B cell (primary cell): ENCODE results near the gene IFT88. TPM values are rescaled to one million over a fixed set of nuclear protein-coding genes. Genes with fewer than 3 reads are reported as not detected.

Source experiments
- ATAC-seq: fragments of 200-7000 bp; cut with Tn5 transposase; one replicate; pipeline ENCODE4 v1.10.0; 2021; ENCODE audit warnings: low read depth, mild to moderate bottlenecking, moderate number of reproducible peaks, moderate library complexity
- CTCF ChIA-PET: fragments of 350-600 bp; sonication (Branson Sonifier 250); formaldehyde crosslinking; loops from one replicate; lab custom pipeline; 2021; ENCODE audit warnings: antibody characterized with exemption, inconsistent platforms; lab: Charles Lee
- POLR2A ChIA-PET: fragments of 350-600 bp; sonication (Branson Sonifier 250); formaldehyde crosslinking; loops from one replicate; lab custom pipeline; 2021; ENCODE audit warnings: antibody characterized with exemption; lab: Charles Lee
- DNase-seq: peaks from one replicate; pipeline ENCODE4 v3.0.0; 2013
- H2AFZ ChIP-seq: 2 replicates; pipeline ENCODE4 v1.6.1; 2012; ENCODE audit warnings: mild to moderate bottlenecking, low read depth, low read length; ENCODE audit not compliant: insufficient read depth, poor library complexity, severe bottlenecking
- H3K27ac ChIP-seq, 2 donors: 1 replicate in 1 of 2; 2 replicates in 1 of 2; pipeline ENCODE4 v1.5.1; 2012 to 2013; ENCODE audit warnings: low read length in 2 of 2, mild to moderate bottlenecking in 2 of 2, moderate library complexity in 1 of 2
- H3K27me3 ChIP-seq, 4 experiments: fragments of 200-600 bp in 1 of 4; sonication (generic) in 1 of 4; replicated peaks in 1 of 4; 1 replicate in 2 of 4; 2 replicates in 2 of 4; pipeline versions ENCODE4 v1.6.1 to v1.7.0; 2013 to 2016; ENCODE audit warnings: low read length in 3 of 4, mild to moderate bottlenecking in 2 of 4, mixed read lengths in 1 of 4, moderate library complexity in 1 of 4; ENCODE audit not compliant: insufficient read depth in 4 of 4, control insufficient read depth in 3 of 4; ENCODE audit errors: control extremely low read depth in 1 of 4
- H3K36me3 ChIP-seq, 2 experiments: replicated peaks in 1 of 2; 1 replicate in 1 of 2; 2 replicates in 1 of 2; pipeline versions ENCODE4 v1.6.1 to v1.7.1; 2013; ENCODE audit warnings: low read length in 1 of 2; ENCODE audit not compliant: insufficient read depth in 2 of 2, control insufficient read depth in 1 of 2; ENCODE audit errors: control extremely low read depth in 1 of 2, extremely low read depth in 1 of 2
- H3K4me1 ChIP-seq, 2 donors: fragments of 200-600 bp in 1 of 2; sonication (generic) in 1 of 2; 1 replicate in 1 of 2; 2 replicates in 1 of 2; pipeline versions ENCODE4 v1.5.1 to v1.6.1; 2013 to 2017; ENCODE audit warnings: low read length in 2 of 2; ENCODE audit not compliant: control insufficient read depth in 2 of 2, insufficient read depth in 2 of 2
- H3K4me2 ChIP-seq: replicated peaks from 2 replicates; pipeline ENCODE3; 2012; ENCODE audit warnings: mild to moderate bottlenecking, low read depth, low read length; ENCODE audit not compliant: poor library complexity, severe bottlenecking
- H3K4me3 ChIP-seq, 5 experiments: fragments of 200-600 bp in 1 of 5; sonication (generic) in 1 of 5; 1 replicate in 3 of 5; 2 replicates in 2 of 5; pipeline versions ENCODE4 v1.5.1 to v1.7.0; 2011 to 2016; ENCODE audit warnings: low read length in 4 of 5, mild to moderate bottlenecking in 4 of 5, low read depth in 2 of 5, control low read depth in 1 of 5, moderate library complexity in 1 of 5; ENCODE audit not compliant: insufficient read depth in 1 of 5; ENCODE audit errors: control extremely low read depth in 1 of 5, extremely low read depth in 1 of 5
- H3K79me2 ChIP-seq: fragments of 200-600 bp; sonication (generic); one replicate; pipeline ENCODE4 v1.6.0; 2016; ENCODE audit warnings: low read length; ENCODE audit not compliant: control insufficient read depth, insufficient read depth
- H3K9ac ChIP-seq: fragments of 200-600 bp; sonication (generic); 2 replicates; pipeline ENCODE4 v1.6.1; 2017; ENCODE audit warnings: mild to moderate bottlenecking, low read length, moderate library complexity
- H3K9me3 ChIP-seq, 3 donors: one replicate each; pipeline versions ENCODE4 v1.6.1 to v1.7.1; 2013; ENCODE audit warnings: low read length in 2 of 3; ENCODE audit not compliant: control insufficient read depth in 2 of 3, insufficient read depth in 1 of 3; ENCODE audit errors: control extremely low read depth in 1 of 3
- H4K20me1 ChIP-seq: 2 replicates; pipeline ENCODE4 v1.6.0; 2012; ENCODE audit warnings: mild to moderate bottlenecking, low read length; ENCODE audit not compliant: insufficient read depth, control insufficient read depth, poor library complexity, severe bottlenecking
- H3K27ac Mint-ChIP-seq: one replicate; pipeline ENCODE4 v1.8.0; 2021; ENCODE audit warnings: mixed read lengths
- H3K27me3 Mint-ChIP-seq: one replicate; pipeline ENCODE4 v1.8.0; 2021; ENCODE audit warnings: mixed read lengths
- H3K4me1 Mint-ChIP-seq: one replicate; pipeline ENCODE4 v1.8.0; 2021; ENCODE audit warnings: mixed read lengths
- H3K4me3 Mint-ChIP-seq: one replicate; pipeline ENCODE4 v1.8.0; 2021; ENCODE audit warnings: mixed read lengths
- H3K9me3 Mint-ChIP-seq: one replicate; pipeline ENCODE4 v1.8.0; 2022; ENCODE audit warnings: mixed read lengths; ENCODE audit not compliant: insufficient read depth
- CTCF ChIP-seq: fragments of 200-600 bp; IDR thresholded peaks from one replicate; pipeline ENCODE4 v1.8.0; 2022; ENCODE audit warnings: antibody characterized with exemption, mild to moderate bottlenecking
- EZH2 ChIP-seq: IDR thresholded peaks from 2 replicates; pipeline ENCODE4 v1.6.1; 2012; ENCODE audit warnings: borderline replicate concordance, low read depth, mild to moderate bottlenecking, moderate library complexity, low read length; ENCODE audit not compliant: insufficient read depth, poor library complexity, severe bottlenecking
- WGBS: methylation state at CpG from one replicate; pipeline ENCODE4 v1.1.5; 2013; ENCODE audit warnings: missing lambda C conversion rate; ENCODE audit not compliant: insufficient coverage; 5-methylcytosine and 5-hydroxymethylcytosine counted together
- intact Hi-C: fragments of 100-400 bp; cut with micrococcal nuclease; formaldehyde crosslinking; loops from one replicate; pipeline ENCODE4 v1.10.0; 2022
- polyA plus RNA-seq: library from polyadenylated mRNA; depleted of rRNA; stranded (reverse); fragments of >200 nt; gene quantifications from 2 replicates; pipeline ENCODE4 v1.2.3, GENCODE V29; 2012
- total RNA-seq, 2 donors: library from RNA; stranded (reverse); fragments of 120-200 nt in 1 of 2; gene quantifications; 1 replicate in 1 of 2; 2 replicates in 1 of 2; pipeline versions ENCODE4 v1.2.3 to v1.2.4, GENCODE V29; 2013 to 2022

IFT88 gene
- total and polyA plus RNA-seq, 2 donors (not counting 1 experiment from before 2014, with no cell fraction given), result 8.0 to 23.3 TPM

DNA sequence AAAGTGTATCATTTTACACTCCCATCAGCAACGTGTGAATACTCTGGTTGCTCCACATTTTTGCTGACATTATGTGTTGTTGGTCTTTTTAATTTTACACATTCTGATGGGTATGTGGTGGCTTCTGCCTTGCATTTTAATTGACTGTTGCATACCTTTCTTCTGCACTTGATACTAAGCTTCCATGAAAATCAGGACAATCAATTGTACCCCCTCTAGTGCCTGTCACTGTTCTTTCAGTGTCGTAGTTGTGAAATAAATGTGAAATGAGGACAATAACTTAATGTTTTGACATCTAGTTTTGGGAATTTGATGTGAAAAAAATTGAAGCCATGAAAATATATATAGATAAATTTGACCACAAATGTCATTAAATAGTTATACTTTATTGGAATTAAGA is 6.7 kb downstream of the IFT88 start:
- H3K36me3 ChIP-seq, result peaks cover 3 to 4% of the 10 kb centered on the region in 2 experiments
- no peaks in the 10 kb centered on the region for H3K4me1 ChIP-seq
- H3K9ac ChIP-seq, result no peak overlapping the region
- H3K27me3 ChIP-seq, result no peaks in the 10 kb centered on the region
- no peak overlapping the region for H3K27ac Mint-ChIP-seq
- no peaks in the 10 kb centered on the region for H4K20me1 ChIP-seq
- H3K9me3 Mint-ChIP-seq, result peaks cover 9% of the 10 kb centered on the region
- no peak overlapping the region for H3K4me2 ChIP-seq
- WGBS, result no CpG with 5 or more reads among the region's 2 CpGs
- intact Hi-C loops, result no loop called here
- DNase-seq (no peak), ATAC-seq (no peak)
- POLR2A ChIA-PET, result no interaction called here
- TF ChIP-seq CTCF, result no peak
- no peak for TF ChIP-seq EZH2
- no peak overlapping the region for H3K4me3 Mint-ChIP-seq
- CTCF ChIA-PET, result no interaction called here
- no peaks in the 10 kb centered on the region for H3K79me2 ChIP-seq
- no peak overlapping the region for H2AFZ ChIP-seq
- H3K4me3 ChIP-seq, result no peak overlapping the region
- H3K4me1 Mint-ChIP-seq, result peaks cover 3% of the 10 kb centered on the region
- no peaks in the 10 kb centered on the region for H3K27me3 Mint-ChIP-seq
- H3K27ac ChIP-seq, result no peak overlapping the region
- peaks cover 0 to 3% (median 0%) of the 10 kb centered on the region in 3 donors for H3K9me3 ChIP-seq

- peaks cover 13% of the 10 kb centered on the region for H3K9me3 Mint-ChIP-seq
- Histone ChIP-seq H3K4me3 (no peak overlapping the region), H3K27me3 (no peaks in the 10 kb centered on the region), H3K4me2 (no peak overlapping the region), H4K20me1 (no peaks in the 10 kb centered on the region), H3K9me3 (peaks cover 0 to 3% (median 3%) of the 10 kb centered on the region in 3 donors), H3K79me2 (no peaks in the 10 kb centered on the region), H3K4me1 (no peaks in the 10 kb centered on the region), H3K27ac (no peak overlapping the region), H2AFZ (no peak overlapping the region), H3K36me3 (peaks cover 4 to 27% of the 10 kb centered on the region in 2 experiments), H3K9ac (no peak overlapping the region)
- no peak overlapping the region for H3K4me3 Mint-ChIP-seq
- ChIA-PET POLR2A (no interaction called here), CTCF (no interaction called here)
- WGBS, result 97% methylated on average over 3 of the region's 3 CpGs
- no peaks in the 10 kb centered on the region for H3K4me1 Mint-ChIP-seq
- no peaks in the 10 kb centered on the region for H3K27me3 Mint-ChIP-seq
- no peak for ATAC-seq
- H3K27ac Mint-ChIP-seq, result no peak overlapping the region
- DNase-seq, result no peak
- TF ChIP-seq CTCF (no peak), EZH2 (no peak)
- intact Hi-C loops, result no loop called here
Measured at GRCh38 chr13:20579191-20579590, 12.2 kb downstream of the IFT88 start.
